Prostate gland (tissue), 2 donors: ENCODE measurements around the gene SLC22A13.

Experiments used
- CTCF ChIP-seq, 4 experiments: fragments of 200-600 bp in 2 of 4; fragments of 450-650 bp in 2 of 4; sonication (generic) in 2 of 4; IDR thresholded peaks; 1 replicate in 3 of 4; 2 replicates in 1 of 4; pipeline ENCODE4 v1.5.1; 2016 to 2019; ENCODE audit warnings: antibody characterized with exemption in 4 of 4, mild to moderate bottlenecking in 2 of 4, moderate library complexity in 2 of 4
- POLR2A ChIP-seq: fragments of 450-650 bp; IDR thresholded peaks from one replicate; pipeline ENCODE4 v1.6.1; 2016; ENCODE audit warnings: antibody characterized with exemption, mild to moderate bottlenecking
- POLR2AphosphoS5 ChIP-seq: sonication (generic); formaldehyde crosslinking; IDR thresholded peaks from one replicate; pipeline ENCODE4 v1.6.1; 2017; ENCODE audit warnings: antibody characterized with exemption

GRCh38 chr3:38268087-38268486, 2.5 kb downstream of the SLC22A13 start:
- TF ChIP-seq POLR2AphosphoS5 (no peak), CTCF (IDR thresholded peaks at IDR 0.05) (no peak), POLR2A (no peak)
